Kidney tubule cell (primary cell): Measurements from ENCODE around the gene ZNF112.

Experiments
- DNase-seq: peaks from one replicate; pipeline ENCODE4 v3.0.0-alpha.2; 2018; ENCODE audit warnings: low spot score

ZNF112 gene

DNA sequence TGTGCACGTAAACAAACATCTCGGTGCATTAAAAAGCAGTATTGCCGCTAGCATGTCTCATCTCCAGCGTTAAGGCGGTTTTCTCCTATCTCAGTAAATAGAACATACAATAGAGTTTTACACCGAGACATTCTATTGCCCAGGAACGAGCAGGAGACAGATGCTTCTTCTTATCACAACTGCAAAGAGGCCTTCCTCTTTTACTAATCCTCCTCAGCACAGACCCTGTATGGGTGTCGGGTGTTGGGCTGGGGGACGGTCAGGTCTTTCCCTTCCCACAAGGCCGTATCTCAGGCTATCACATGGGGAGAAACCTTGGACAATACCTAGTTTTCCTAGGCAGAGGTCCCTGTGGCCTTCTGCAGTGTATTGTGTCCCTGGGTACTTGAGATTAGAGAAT is 75.6 kb downstream of the ZNF112 start:
- DNase-seq: no peak

DNA sequence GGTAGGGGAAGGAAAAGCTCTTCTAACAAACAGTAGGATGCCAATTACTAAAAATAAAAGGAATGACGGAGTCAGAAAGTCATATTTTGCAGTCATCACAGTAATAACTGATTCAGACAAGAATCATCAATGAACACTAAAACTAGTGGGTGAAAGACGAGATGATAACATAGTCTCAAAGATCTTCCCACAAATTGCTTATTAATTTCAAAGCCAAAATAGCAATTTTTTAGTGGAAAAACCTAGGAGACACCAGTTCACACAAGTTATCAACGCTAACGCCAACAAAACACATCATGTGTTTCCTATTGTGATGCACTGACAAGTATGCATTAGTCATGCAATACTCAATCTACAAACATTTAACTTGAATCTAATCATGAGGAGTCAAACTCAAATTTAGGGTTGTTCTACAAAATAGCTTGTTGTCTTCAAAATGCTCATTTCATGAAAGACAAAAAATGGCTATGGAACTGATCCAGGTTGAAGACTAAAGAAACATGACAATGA is 78.2 kb downstream of the ZNF112 start:
- DNase-seq: no peak

DNA sequence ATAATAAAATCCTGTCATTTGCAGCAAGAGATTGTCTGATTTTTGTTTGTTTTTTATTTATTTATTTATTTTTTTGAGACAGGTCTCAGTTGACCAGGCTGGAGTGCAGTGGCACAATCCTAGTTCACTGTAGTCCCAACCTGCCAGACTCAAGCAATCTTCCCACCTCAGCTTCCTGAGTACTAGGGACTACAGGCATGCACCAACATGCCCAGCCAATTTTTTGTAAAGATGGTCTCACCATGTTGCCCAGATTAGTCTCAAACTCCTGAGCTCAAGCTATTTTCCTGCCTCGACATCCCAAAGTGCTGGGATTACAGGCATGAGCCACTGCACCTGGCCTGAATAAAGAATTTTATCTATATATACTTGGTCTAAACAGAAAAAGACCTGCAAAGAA is 79.1 kb downstream of the ZNF112 start:
- no peak for DNase-seq
